Hepatocyte (in vitro differentiated cells): ENCODE measurements around the gene LPP.

Source experiments
- EZH2 ChIP-seq: fragments of 200-600 bp; sonication (generic); IDR thresholded peaks from 2 replicates; pipeline ENCODE4 v1.6.1; 2016; ENCODE audit warnings: antibody characterized with exemption, mild to moderate bottlenecking, borderline replicate concordance
- TF ChIP-seq, protein P1 (sequence below): fragments of 200-600 bp; sonication (generic); IDR thresholded peaks from 2 replicates; pipeline ENCODE4 v1.5.1; 2016; ENCODE audit warnings: antibody characterized with exemption, mild to moderate bottlenecking; ENCODE audit not compliant: poor library complexity

- TF ChIP-seq, protein P1, sequence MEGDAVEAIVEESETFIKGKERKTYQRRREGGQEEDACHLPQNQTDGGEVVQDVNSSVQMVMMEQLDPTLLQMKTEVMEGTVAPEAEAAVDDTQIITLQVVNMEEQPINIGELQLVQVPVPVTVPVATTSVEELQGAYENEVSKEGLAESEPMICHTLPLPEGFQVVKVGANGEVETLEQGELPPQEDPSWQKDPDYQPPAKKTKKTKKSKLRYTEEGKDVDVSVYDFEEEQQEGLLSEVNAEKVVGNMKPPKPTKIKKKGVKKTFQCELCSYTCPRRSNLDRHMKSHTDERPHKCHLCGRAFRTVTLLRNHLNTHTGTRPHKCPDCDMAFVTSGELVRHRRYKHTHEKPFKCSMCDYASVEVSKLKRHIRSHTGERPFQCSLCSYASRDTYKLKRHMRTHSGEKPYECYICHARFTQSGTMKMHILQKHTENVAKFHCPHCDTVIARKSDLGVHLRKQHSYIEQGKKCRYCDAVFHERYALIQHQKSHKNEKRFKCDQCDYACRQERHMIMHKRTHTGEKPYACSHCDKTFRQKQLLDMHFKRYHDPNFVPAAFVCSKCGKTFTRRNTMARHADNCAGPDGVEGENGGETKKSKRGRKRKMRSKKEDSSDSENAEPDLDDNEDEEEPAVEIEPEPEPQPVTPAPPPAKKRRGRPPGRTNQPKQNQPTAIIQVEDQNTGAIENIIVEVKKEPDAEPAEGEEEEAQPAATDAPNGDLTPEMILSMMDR, result no peak
- TF ChIP-seq EZH2, result no peak
These were observed 473.7 kb downstream of the LPP start for GRCh38 chr3:188627652-188628051.
